Measurements from ENCODE around the gene SFTPD. TPM values are rescaled to one million over a fixed set of nuclear protein-coding genes. Genes with fewer than 3 reads are reported as not detected.

SFTPD gene
- total RNA-seq, 1 donor from 2014 or later: not detected

DNA sequence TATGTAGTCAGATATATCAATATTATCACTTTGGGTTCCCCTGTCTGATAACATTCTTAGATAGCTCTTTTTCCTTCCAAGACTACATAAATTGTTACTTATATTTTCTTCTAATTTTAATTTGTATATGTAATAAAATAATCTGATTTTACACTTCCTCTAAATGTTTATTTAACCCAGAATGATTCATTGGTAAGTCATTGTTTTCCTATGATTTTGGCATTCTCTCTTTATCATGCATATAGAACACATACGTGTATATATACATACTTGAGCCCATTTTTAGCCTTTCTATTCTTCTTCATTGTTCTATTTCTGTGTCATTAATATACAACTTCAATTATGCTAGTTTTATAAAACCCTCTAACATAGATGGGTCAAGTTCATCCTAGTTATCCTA, 16.6 kb downstream of the SFTPD start:
- no peaks in the 10 kb centered on the region for H3K9me3 Mint-ChIP-seq
- TF ChIP-seq, protein P1, sequence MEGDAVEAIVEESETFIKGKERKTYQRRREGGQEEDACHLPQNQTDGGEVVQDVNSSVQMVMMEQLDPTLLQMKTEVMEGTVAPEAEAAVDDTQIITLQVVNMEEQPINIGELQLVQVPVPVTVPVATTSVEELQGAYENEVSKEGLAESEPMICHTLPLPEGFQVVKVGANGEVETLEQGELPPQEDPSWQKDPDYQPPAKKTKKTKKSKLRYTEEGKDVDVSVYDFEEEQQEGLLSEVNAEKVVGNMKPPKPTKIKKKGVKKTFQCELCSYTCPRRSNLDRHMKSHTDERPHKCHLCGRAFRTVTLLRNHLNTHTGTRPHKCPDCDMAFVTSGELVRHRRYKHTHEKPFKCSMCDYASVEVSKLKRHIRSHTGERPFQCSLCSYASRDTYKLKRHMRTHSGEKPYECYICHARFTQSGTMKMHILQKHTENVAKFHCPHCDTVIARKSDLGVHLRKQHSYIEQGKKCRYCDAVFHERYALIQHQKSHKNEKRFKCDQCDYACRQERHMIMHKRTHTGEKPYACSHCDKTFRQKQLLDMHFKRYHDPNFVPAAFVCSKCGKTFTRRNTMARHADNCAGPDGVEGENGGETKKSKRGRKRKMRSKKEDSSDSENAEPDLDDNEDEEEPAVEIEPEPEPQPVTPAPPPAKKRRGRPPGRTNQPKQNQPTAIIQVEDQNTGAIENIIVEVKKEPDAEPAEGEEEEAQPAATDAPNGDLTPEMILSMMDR (conservative IDR thresholded peaks at IDR 0.05): no peak
- no peaks in the 10 kb centered on the region for H3K4me1 Mint-ChIP-seq
- H3K27ac Mint-ChIP-seq (ENCODE audit: unreplicated experiment): no peak overlapping the region
- H3K4me3 Mint-ChIP-seq: no peak overlapping the region
- peaks cover 20% of the 10 kb centered on the region for H3K27me3 Mint-ChIP-seq (ENCODE audit: low read depth)
- no peak for DNase-seq (ENCODE audit: low read depth, low spot score)
- H3K36me3 Mint-ChIP-seq (ENCODE audit: low read depth): no peaks in the 10 kb centered on the region

DNA sequence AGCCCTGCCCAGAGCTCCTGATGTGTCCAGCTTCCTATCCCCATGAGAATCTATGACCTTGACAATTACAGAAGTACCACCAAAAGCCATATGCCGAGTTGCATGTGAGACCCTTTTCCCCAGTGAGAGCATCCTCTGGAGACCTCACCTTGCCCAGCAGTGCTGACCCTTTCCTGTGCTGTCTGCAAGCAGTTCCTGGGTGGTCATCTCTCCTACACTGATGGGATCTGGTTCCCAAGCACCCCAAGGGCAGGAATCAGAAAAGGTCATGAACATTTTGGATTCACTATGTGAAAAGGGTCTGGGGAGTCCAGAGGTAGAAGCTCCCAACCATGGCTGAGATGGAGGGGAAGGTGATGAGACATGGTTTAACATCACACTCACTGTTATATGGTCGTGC, 18.2 kb downstream of the SFTPD start:
- peaks cover 20% of the 10 kb centered on the region for H3K27me3 Mint-ChIP-seq (ENCODE audit: low read depth)
- DNase-seq (ENCODE audit: low read depth, low spot score): no peak
- TF ChIP-seq, protein P1 (conservative IDR thresholded peaks at IDR 0.05): no peak
- H3K4me3 Mint-ChIP-seq: no peak overlapping the region
- H3K36me3 Mint-ChIP-seq (ENCODE audit: low read depth): no peaks in the 10 kb centered on the region
- H3K9me3 Mint-ChIP-seq: no peaks in the 10 kb centered on the region
- H3K27ac Mint-ChIP-seq (ENCODE audit: unreplicated experiment): no peak overlapping the region
- H3K4me1 Mint-ChIP-seq: no peaks in the 10 kb centered on the region

DNA sequence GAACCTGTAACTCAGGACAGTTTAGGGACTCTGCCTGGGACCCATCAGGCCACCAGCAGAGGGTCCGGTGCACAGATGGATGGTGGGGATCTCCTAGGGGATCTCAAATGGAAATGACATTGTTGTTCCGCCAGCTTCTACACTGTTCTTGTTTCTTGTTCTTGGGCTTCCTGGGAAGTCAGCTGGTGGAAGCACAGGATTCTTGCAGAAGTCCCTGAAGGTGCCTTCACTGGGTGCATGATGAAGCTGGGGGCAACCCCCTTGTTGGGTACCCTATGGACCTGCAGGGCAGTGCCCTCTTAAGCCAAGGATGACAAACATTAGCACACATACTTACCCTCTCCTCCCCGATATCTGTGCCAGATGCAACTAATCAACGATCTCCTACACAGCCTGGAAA, 18.6 kb downstream of the SFTPD start:
- H3K4me3 Mint-ChIP-seq: no peak overlapping the region
- no peaks in the 10 kb centered on the region for H3K36me3 Mint-ChIP-seq (ENCODE audit: low read depth)
- peaks cover 20% of the 10 kb centered on the region for H3K27me3 Mint-ChIP-seq (ENCODE audit: low read depth)
- no peak for DNase-seq (ENCODE audit: low read depth, low spot score)
- no peaks in the 10 kb centered on the region for H3K9me3 Mint-ChIP-seq
- no peak overlapping the region for H3K27ac Mint-ChIP-seq (ENCODE audit: unreplicated experiment)
- TF ChIP-seq, protein P1 (conservative IDR thresholded peaks at IDR 0.05): no peak
- H3K4me1 Mint-ChIP-seq: no peaks in the 10 kb centered on the region

DNA sequence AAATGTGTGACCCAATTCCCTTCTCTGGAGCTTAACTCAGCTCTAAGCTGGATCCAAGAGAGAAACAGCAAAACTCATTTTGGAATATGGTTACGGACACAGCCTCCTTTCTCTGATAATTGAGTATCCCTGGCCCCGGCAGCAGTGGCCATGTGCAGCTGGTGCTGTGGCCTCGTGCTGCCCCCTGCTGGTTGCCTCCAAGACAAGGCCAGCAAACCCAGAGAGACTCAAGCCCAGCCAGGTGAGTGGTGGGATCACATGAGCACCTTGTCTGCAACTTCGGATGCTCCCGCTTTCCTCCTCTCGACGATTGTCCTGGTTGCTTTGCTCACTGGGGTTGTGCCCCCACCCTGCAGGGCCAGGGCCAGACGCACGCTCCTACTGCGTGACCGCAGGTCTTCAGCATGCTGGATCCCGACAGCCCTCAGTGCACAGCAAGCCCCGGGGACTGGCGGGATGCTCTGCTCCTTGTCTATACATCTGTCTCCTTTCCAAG, 19.4 kb downstream of the SFTPD start:
- peak; percentile 75 for DNase-seq (ENCODE audit: low read depth, low spot score)
- no peak overlapping the region for H3K27ac Mint-ChIP-seq (ENCODE audit: unreplicated experiment)
- no peaks in the 10 kb centered on the region for H3K9me3 Mint-ChIP-seq
- H3K4me1 Mint-ChIP-seq: no peaks in the 10 kb centered on the region
- H3K27me3 Mint-ChIP-seq (ENCODE audit: low read depth): peaks cover 20% of the 10 kb centered on the region
- H3K4me3 Mint-ChIP-seq: no peak overlapping the region
- TF ChIP-seq, protein P1 (conservative IDR thresholded peaks at IDR 0.05): peak; percentile 93
- no peaks in the 10 kb centered on the region for H3K36me3 Mint-ChIP-seq (ENCODE audit: low read depth)

DNA sequence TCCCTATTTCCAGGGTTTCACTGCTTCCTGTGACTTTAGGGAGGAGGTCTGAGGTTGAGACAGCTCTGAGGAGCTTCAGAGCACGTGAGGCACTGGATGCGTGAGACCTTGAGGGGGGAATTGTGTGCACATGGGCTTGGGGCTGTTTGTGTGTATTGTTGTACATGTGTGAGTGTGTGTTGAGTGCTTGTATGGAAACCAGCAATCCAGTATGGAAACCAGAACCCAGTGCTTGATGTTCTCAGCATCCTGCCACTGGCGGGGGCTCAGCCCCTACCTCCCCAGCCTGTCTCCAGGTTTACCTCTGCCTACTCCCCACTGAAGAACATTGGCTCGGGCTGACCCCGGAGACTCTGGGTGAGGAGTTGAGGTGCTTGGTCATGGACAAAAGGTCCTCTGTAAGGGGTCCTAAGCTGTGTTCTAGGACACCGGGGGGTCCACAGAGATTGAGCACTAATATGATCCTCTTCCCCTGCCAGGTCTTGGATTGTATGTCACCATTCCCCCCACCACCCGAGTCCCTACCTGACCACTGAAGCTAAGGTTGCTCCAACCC, 20.8 kb downstream of the SFTPD start:
- no peaks in the 10 kb centered on the region for H3K4me1 Mint-ChIP-seq
- peaks cover 20% of the 10 kb centered on the region for H3K27me3 Mint-ChIP-seq (ENCODE audit: low read depth)
- H3K4me3 Mint-ChIP-seq: no peak overlapping the region
- peaks cover 3% of the 10 kb centered on the region for H3K36me3 Mint-ChIP-seq (ENCODE audit: low read depth)
- H3K27ac Mint-ChIP-seq (ENCODE audit: unreplicated experiment): no peak overlapping the region
- H3K9me3 Mint-ChIP-seq: no peaks in the 10 kb centered on the region
- no peak for DNase-seq (ENCODE audit: low read depth, low spot score)
- TF ChIP-seq, protein P1 (conservative IDR thresholded peaks at IDR 0.05): no peak
